Neuronal stem cell (in vitro differentiated cells): ENCODE measurements around the gene CCM2.

Experiments used
- DNase-seq: peaks from one replicate; pipeline ENCODE4 v3.0.0-alpha.2; 2013; ENCODE audit warnings: low spot score
- H2AFZ ChIP-seq: one replicate; pipeline ENCODE4 v1.6.1; 2013; ENCODE audit warnings: mild to moderate bottlenecking, low read length, inconsistent platforms
- H2AK5ac ChIP-seq: 2 replicates; pipeline ENCODE4 v1.6.1; 2013; ENCODE audit warnings: low read depth, mild to moderate bottlenecking, inconsistent platforms, low read length, moderate library complexity, mixed read lengths
- H2BK120ac ChIP-seq: 2 replicates; pipeline ENCODE4 v1.6.1; 2013; ENCODE audit warnings: low read depth, mild to moderate bottlenecking, inconsistent platforms, low read length, moderate library complexity, mixed read lengths
- H2BK12ac ChIP-seq: one replicate; pipeline ENCODE4 v1.6.1; 2013; ENCODE audit warnings: low read length, inconsistent platforms
- H2BK15ac ChIP-seq: 2 replicates; pipeline ENCODE4 v1.6.1; 2013; ENCODE audit warnings: mild to moderate bottlenecking, low read length, inconsistent platforms, mixed read lengths
- H2BK5ac ChIP-seq: one replicate; pipeline ENCODE4 v1.6.1; 2013; ENCODE audit warnings: inconsistent platforms, mild to moderate bottlenecking, low read length, moderate library complexity
- H3K14ac ChIP-seq: one replicate; pipeline ENCODE4 v1.6.1; 2013; ENCODE audit warnings: low read length, inconsistent platforms
- H3K18ac ChIP-seq: 2 replicates; pipeline ENCODE4 v1.6.1; 2013; ENCODE audit warnings: low read length, inconsistent platforms
- H3K23ac ChIP-seq: 2 replicates; pipeline ENCODE4 v1.6.1; 2013; ENCODE audit warnings: low read depth, mild to moderate bottlenecking, mixed read lengths, low read length, inconsistent platforms; ENCODE audit not compliant: poor library complexity
- H3K27ac ChIP-seq: replicated peaks from 3 replicates; pipeline ENCODE4 v1.5.1; 2013; ENCODE audit warnings: low read length, inconsistent platforms
- H3K27me3 ChIP-seq, 3 experiments: 2 replicates each; pipeline ENCODE4 v1.6.1; 2013; ENCODE audit warnings: low read length in 3 of 3, mild to moderate bottlenecking in 2 of 3, inconsistent platforms in 1 of 3, low read depth in 1 of 3, mixed read lengths in 1 of 3, moderate library complexity in 1 of 3; ENCODE audit not compliant: control insufficient read depth in 3 of 3, insufficient read depth in 3 of 3
- H3K36me3 ChIP-seq, 2 donors: replicated peaks in 1 of 2; 2 replicates each; pipeline ENCODE4 v1.6.1; 2013; ENCODE audit warnings: low read length in 2 of 2; ENCODE audit not compliant: control insufficient read depth in 2 of 2, insufficient read depth in 2 of 2
- H3K4ac ChIP-seq: 2 replicates; pipeline ENCODE4 v1.6.1; 2013; ENCODE audit warnings: inconsistent platforms, mild to moderate bottlenecking, low read length, moderate library complexity
- H3K4me1 ChIP-seq, 2 donors: 1 replicate in 1 of 2; 2 replicates in 1 of 2; pipeline ENCODE4 v1.6.1; 2013; ENCODE audit warnings: low read length in 2 of 2, low read depth in 1 of 2; ENCODE audit not compliant: control insufficient read depth in 2 of 2, insufficient read depth in 1 of 2
- H3K4me2 ChIP-seq: one replicate; pipeline ENCODE4 v1.6.1; 2013; ENCODE audit warnings: mild to moderate bottlenecking, low read length, inconsistent platforms; ENCODE audit not compliant: insufficient read depth, poor library complexity, severe bottlenecking
- H3K4me3 ChIP-seq, 2 donors: 2 replicates each; pipeline ENCODE4 v1.5.1; 2013; ENCODE audit warnings: low read length in 2 of 2, mild to moderate bottlenecking in 2 of 2, inconsistent platforms in 1 of 2, moderate library complexity in 1 of 2
- H3K79me1 ChIP-seq: one replicate; pipeline ENCODE4 v1.6.1; 2013; ENCODE audit warnings: low read depth, mild to moderate bottlenecking, inconsistent platforms, low read length, moderate library complexity
- H3K9ac ChIP-seq: one replicate; pipeline ENCODE4 v1.6.1; 2013; ENCODE audit warnings: mild to moderate bottlenecking, low read depth, low read length, inconsistent platforms; ENCODE audit not compliant: poor library complexity
- H3K9me3 ChIP-seq, 2 donors: replicated peaks in 1 of 2; 2 replicates each; pipeline versions ENCODE3 to v1.6.1; 2013; ENCODE audit warnings: low read length in 2 of 2, mild to moderate bottlenecking in 2 of 2, inconsistent platforms in 1 of 2, low read depth in 1 of 2, mixed read lengths in 1 of 2, moderate library complexity in 1 of 2; ENCODE audit not compliant: control insufficient read depth in 2 of 2, insufficient read depth in 1 of 2
- H4K8ac ChIP-seq: one replicate; pipeline ENCODE4 v1.6.1; 2013; ENCODE audit warnings: low read depth, mild to moderate bottlenecking, inconsistent platforms, low read length, moderate library complexity
- H4K91ac ChIP-seq: one replicate; pipeline ENCODE4 v1.6.1; 2013; ENCODE audit warnings: low read length, low read depth, mild to moderate bottlenecking, inconsistent platforms; ENCODE audit not compliant: poor library complexity
- WGBS, 2 donors: extraction: QIAGEN DNeasy Blood & Tissue Kit; methylation state at CpG; one replicate each; pipeline ENCODE4 v1.1.7; 2013; ENCODE audit warnings: missing lambda C conversion rate in 2 of 2, mixed read lengths in 1 of 2; ENCODE audit not compliant: insufficient read length in 2 of 2, insufficient replicate concordance in 1 of 2; ENCODE audit errors: extremely low coverage in 2 of 2; 5-methylcytosine and 5-hydroxymethylcytosine counted together

The CCM2 gene

DNA sequence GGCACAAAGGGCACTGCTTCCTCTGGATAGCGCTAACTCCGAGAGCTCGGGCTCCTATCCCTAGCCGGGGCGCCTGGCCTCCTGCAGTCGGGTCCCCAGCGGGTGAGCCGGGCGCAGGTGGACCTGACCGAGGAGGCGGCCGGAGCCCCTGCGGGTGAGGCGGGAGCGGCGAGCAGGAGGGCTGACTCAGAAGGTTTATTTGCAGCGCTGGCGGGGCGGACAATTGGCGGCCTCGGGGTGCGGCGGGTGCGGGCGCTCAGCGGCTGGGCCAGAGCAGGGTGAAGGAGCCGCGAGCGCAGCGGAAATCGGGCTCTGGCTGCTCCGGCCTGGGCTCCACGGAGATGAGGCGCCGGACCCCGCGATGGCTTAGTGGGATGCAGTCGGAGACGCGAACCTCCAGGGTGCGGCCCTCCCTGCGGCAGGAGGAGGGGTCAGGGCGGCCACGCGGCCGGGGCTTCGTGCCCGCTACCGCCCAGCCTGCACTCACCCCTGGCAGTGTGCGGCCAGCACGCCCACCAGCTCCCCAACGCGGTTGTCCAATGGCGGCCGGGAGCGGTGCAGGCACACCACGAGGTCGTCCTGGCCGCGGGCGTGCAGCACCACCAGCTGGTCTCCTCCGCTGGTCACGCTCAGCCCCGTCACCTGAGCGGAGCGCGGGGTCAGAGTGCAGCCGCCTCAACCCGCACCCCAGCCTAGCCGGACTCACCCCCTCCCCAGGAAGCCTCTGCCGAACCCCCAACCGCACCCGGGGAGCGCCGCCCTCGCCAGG lies 37.3 kb upstream of the CCM2 start:
- Histone ChIP-seq H4K91ac (peak overlapping the region; percentile 85), H3K36me3 (no peaks in the 10 kb centered on the region), H3K14ac (peak overlapping the region; percentile 82), H2BK5ac (peak overlapping the region; percentile 48), H3K4me1 (peaks cover 0 to 2% of the 10 kb centered on the region in 2 donors), H3K79me1 (peaks cover 3% of the 10 kb centered on the region), H3K9ac (peak overlapping the region; percentile 70), H3K9me3 (no peaks in the 10 kb centered on the region), H2AFZ (peak overlapping the region; percentile 78), H3K18ac (peak overlapping the region; percentile 89), H3K27me3 (peaks cover 0 to 40% (median 13%) of the 10 kb centered on the region in 3 experiments), H4K8ac (peak overlapping the region; percentile 52), H3K4ac (peak overlapping the region; percentile 95), H3K4me2 (peak overlapping the region; percentile 43), H3K4me3 (peak overlapping the region in 1 of 2 donors; percentile 59), H2BK120ac (no peak overlapping the region), H2BK12ac (peak overlapping the region; percentile 50), H3K23ac (peak overlapping the region; percentile 92), H2AK5ac (peak overlapping the region; percentile 91), H3K27ac (no peak overlapping the region), H2BK15ac (peak overlapping the region; percentile 89)
- no CpG with 5 or more reads among the region's 76 CpGs for WGBS, 2 donors
- DNase-seq = no peak

- Histone ChIP-seq H3K23ac (peak overlapping the region; percentile 31), H2BK15ac (peak overlapping the region; percentile 89), H3K9ac (no peak overlapping the region), H3K14ac (no peak overlapping the region), H4K91ac (no peak overlapping the region), H2BK12ac (peak overlapping the region; percentile 73), H3K18ac (peak overlapping the region; percentile 38), H3K4me1 (peaks cover 0 to 2% of the 10 kb centered on the region in 2 donors), H2BK120ac (no peak overlapping the region), H3K4ac (no peak overlapping the region), H4K8ac (no peak overlapping the region), H3K79me1 (peaks cover 3% of the 10 kb centered on the region), H3K4me2 (no peak overlapping the region), H3K27ac (no peak overlapping the region), H3K4me3 (no peak overlapping the region), H2BK5ac (peak overlapping the region; percentile 24), H3K36me3 (no peaks in the 10 kb centered on the region), H3K27me3 (peaks cover 0 to 39% (median 13%) of the 10 kb centered on the region in 3 experiments), H3K9me3 (no peaks in the 10 kb centered on the region), H2AK5ac (peak overlapping the region; percentile 90), H2AFZ (peak overlapping the region; percentile 78)
- DNase-seq = no peak
- no CpG with 5 or more reads among the region's 24 CpGs for WGBS, 2 donors
Observed at GRCh38 chr7:44963364-44964290, 36.4 kb upstream of the CCM2 start.

DNA sequence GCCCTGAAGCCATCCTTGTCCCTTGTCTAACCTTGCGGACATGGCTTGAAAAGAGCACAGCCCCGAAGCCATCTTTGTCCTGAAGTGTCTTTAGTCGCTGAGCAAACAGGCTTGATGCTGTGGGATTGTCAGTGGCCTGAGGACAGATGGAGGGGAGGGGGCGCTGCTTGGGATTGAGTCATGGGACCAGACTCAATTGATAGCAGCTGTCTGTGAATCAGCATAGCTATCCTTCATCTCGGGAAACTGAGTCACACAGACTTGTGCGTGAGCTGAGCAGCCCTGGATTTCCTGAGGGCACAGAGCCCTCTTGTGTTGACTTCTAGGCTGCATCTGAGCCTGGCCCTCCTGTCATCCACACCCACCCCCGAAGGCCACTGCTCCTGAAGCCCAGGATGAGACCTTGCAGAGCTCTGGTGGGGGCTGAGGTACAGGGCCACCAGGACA lies 35.6 kb upstream of the CCM2 start:
- H3K18ac ChIP-seq = no peak overlapping the region
- DNase-seq = no peak
- WGBS, 2 donors = no CpG with 5 or more reads among the region's 7 CpGs

More for the DNA sequence above, 35.6 kb upstream of the CCM2 start:
- no peak overlapping the region for H3K4me3 ChIP-seq
- no peak overlapping the region for H4K91ac ChIP-seq
- H2BK15ac ChIP-seq = no peak overlapping the region
- no peak overlapping the region for H3K4me2 ChIP-seq
- H3K23ac ChIP-seq = no peak overlapping the region
- H2AFZ ChIP-seq = no peak overlapping the region
- H2BK120ac ChIP-seq = no peak overlapping the region
- peak overlapping the region; percentile 24 for H2BK5ac ChIP-seq
- H3K27me3 ChIP-seq = peaks cover 0 to 35% (median 13%) of the 10 kb centered on the region in 3 experiments
- no peak overlapping the region for H3K9ac ChIP-seq
- no peak overlapping the region for H4K8ac ChIP-seq
- H3K14ac ChIP-seq = no peak overlapping the region
- no peak overlapping the region for H2BK12ac ChIP-seq
- peaks cover 3% of the 10 kb centered on the region for H3K79me1 ChIP-seq
- no peaks in the 10 kb centered on the region for H3K36me3 ChIP-seq
- H3K9me3 ChIP-seq = no peaks in the 10 kb centered on the region
- no peak overlapping the region for H3K27ac ChIP-seq
- no peak overlapping the region for H2AK5ac ChIP-seq
- H3K4ac ChIP-seq = no peak overlapping the region
- peaks cover 0 to 2% of the 10 kb centered on the region in 2 donors for H3K4me1 ChIP-seq
